SKM-1 treated with dmso at 0.1 percent for 144 hours (cell line): ENCODE measurements around the gene TGFBR3.
"Not testable (repeated sequence)": the region's sequence is repeated elsewhere in the genome, so short reads cannot be mapped to it uniquely, and the experiment has no call there.

Experiments used
- DNase-seq: peaks from one replicate; lab custom pipeline; 2025; ENCODE audit not compliant: unreplicated experiment; lab: John Stamatoyannopoulos, UW

Gene TGFBR3

DNA sequence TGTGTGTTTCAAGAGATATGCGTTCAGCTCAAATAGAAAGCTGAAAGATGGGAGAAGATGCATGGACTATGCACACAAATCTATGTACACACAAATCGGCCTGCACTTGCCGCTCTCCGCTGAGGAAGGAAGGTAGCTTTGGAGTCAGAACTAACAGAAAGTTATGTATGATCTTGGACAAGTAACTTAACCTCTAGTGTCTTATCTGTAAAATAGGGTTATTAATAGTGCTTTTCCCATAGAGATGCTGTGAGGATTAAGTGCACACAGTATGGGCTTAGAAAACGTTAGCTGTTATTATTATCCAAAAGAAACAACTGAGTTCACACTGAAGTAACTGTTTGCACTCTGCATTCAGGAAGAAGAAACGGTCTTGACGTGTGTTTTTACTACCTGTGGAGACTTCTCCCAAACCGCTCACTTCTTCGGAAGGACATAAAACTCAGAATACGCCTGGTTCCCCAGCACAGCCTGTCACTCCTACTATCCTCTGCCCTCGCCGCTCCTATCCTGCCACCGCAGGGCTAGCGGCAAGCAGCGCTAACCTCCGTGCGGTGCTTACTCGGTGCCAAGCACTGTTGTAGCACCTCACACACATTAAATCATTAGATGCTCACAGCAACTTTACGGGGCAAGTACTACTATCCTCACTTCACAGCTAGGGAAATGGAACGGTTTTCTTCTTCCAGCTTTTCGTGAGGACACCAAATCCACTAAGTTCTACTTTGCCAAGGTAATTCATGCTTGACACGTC, 1.3 kb downstream of the TGFBR3 start:
- no peak for DNase-seq

DNA sequence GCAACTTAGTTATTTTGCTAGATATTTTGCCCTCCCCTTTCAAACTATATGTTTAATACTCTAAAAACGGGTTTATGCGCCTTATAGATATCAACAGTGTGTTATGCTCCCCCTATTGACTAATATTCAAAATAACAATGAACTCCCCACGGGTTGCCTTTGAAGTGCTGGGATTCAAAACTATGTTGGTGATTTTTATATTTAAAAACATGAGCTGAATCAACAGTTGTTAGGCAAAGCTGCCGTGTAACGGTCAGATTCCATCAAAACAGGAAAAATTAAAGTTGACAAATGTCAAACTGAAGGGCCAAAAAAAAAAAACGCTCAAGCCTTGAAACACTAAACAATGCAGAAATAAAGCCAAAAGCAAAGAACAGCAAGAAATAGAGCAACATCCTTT, 2.5 kb downstream of the TGFBR3 start:
- DNase-seq, result peak; percentile 25

GRCh38 chr1:91881280-91881679, 4.7 kb downstream of the TGFBR3 start:
- DNase-seq, result no peak

GRCh38 chr1:91879733-91880132, 6.2 kb downstream of the TGFBR3 start:
- no peak for DNase-seq

- no peak for DNase-seq
Measured at GRCh38 chr1:91877574-91878208, 8.3 kb downstream of the TGFBR3 start.

DNA sequence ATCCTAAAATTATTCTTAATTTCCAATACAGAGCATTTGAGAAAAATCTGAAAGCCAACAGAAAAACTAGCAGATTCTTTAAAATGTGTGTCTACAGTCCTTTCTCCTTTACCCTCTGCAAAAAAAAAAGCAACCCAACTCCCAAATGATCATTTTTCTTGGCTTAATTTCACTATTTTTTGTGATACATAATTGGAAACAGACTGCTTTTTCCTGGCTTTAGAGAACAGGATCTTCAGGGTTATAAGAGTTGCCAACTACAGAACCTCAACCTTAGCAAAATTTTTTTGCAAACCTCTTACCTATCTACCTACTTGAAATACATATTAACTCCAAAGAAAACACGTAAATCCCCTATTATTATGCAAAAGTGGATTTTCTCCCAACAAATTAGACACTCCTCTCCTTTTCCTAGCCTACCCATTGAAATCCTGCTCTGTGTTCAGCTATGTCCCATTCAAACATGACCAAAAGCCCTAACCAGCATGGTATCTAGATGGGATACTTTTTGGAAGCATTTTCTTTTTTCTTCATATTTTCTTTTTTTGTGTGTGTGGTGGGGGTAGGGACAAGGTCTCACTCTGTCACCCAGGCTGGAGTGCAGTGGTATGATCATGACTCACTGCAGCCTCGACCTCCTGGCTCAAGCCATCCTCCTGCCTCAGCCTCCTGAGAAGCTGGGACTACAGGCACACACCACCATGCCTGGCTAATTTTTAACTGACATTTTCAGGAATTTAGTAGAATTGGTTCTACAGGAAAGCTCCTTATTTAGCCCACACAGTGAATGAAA, 9.0 kb downstream of the TGFBR3 start:
- no peak for DNase-seq

DNA sequence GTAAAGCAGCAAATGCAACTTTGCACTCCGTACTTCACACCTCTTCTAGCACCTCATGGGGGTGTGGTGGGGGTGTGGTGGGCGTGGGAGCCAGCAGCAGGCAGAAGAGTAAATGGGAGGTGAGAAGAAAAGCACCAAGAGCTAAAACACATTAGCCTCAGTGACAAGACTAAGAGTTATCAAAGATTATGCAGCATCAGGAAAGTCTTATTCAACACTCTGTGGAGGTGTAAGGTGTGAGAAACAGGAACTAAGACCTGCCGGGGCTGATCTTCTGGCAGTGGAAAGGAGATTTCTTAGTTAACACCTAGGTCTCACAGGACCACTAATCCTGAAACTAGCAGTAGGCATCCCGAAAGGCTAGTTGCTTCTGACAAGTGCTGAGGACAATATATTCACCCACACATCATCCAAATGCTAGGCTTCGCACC, 9.9 kb downstream of the TGFBR3 start:
- no peak for DNase-seq

DNA sequence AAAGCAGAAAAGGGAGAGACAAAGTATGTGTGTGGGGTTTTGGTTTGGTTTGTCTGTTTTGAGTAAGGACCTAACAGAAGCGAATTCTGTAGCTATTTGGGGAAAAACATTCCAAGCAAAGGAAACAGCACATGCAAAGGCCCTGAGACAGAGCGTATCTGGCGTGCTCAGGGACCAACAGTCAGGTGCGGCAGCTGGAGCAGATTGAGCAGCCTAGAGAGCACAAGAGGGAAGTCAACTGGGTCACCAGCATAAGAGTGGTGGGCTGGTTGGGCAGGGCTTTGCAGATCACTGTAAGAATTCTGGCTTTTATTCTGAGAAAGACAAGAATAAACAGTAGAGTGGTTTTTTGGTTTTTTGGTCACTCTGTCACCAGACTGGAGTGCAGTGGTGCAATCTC, 11.8 kb downstream of the TGFBR3 start:
- DNase-seq, result no peak

GRCh38 chr1:91872559-91873081, 13.3 kb downstream of the TGFBR3 start:
- no peak for DNase-seq

DNA sequence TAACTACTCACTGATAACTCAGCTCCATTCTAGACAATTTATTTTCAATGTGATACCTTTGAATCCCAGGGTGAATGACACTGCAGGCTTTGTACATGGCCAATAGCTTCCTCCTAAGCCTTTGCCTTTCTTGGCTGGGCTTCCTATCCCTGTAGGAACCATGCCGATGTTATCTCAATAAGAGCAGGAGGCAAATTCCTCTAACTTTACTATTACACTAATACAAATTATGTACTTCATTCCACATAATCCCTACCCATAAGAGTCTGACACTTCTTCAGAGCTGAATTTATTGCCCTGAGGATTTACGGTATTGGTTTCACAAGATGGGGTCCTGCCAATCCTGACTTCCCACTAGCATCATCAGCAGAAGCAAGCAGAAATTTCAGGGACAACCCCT, 14.0 kb downstream of the TGFBR3 start:
- DNase-seq, result no peak

GRCh38 chr1:91870322-91870721, 15.6 kb downstream of the TGFBR3 start:
- no peak for DNase-seq

DNA sequence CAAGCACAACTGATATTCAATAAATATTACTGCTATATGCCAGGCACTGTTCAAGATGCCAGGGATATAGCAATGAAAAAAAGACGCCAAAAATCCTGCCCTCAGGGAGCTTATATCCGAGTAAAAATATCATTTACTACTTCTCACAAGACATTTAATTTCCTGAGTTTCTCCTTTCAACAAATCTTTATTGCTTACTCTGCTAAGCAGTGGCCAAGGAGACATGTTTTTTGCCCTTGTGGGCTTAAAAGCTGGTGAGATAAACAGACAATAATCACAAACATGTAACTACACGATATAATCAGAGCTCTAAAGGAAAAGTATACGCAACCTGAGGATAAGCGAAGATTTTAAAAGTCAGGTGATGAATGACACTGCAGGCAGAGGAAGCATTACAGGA, 19.5 kb downstream of the TGFBR3 start:
- DNase-seq, result no peak

- DNase-seq, result peak; percentile 40
Measured at GRCh38 chr1:91864017-91864700, 21.8 kb downstream of the TGFBR3 start.

DNA sequence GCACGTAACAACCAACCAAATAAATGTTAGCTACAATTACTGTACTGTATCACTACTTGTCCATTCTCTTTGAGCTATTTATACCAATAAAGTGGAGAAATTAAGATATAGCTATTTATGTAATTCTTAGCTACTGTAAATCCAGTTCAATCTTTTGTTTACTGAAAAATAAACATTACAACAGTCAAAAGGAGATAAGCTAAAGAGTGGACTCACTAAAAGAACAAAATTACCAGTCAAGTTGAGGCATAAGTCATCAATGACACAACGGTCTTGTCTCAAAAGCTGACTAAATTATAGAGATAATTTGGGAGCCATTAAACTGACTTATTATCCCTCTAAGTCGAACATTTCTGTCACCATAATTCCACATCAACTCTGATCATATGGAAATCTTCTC, 22.5 kb downstream of the TGFBR3 start:
- DNase-seq, result no peak

DNA sequence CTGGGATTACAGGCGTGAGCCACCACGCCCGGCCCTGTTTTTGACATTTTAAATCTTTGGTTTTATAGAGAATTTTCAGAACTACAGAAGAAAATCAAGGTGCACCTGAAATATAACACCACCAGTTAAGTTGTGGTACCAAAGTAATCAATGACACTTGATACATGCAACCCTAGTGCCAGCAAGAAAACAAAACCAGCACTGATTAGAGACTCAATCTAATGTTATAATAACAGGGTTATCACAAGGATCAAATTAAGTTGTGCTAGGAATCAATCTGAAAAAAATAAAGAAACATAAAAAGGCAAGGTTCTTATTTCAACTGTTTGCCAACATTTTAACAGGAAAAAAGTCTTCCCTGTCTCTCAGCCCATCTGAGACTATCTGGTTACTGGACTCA, 23.8 kb downstream of the TGFBR3 start:
- no peak for DNase-seq

- DNase-seq, result no peak
Measured at GRCh38 chr1:91857557-91858239, 28.3 kb downstream of the TGFBR3 start.

- no peak for DNase-seq
Measured at GRCh38 chr1:91856996-91857395, 29.0 kb downstream of the TGFBR3 start.

DNA sequence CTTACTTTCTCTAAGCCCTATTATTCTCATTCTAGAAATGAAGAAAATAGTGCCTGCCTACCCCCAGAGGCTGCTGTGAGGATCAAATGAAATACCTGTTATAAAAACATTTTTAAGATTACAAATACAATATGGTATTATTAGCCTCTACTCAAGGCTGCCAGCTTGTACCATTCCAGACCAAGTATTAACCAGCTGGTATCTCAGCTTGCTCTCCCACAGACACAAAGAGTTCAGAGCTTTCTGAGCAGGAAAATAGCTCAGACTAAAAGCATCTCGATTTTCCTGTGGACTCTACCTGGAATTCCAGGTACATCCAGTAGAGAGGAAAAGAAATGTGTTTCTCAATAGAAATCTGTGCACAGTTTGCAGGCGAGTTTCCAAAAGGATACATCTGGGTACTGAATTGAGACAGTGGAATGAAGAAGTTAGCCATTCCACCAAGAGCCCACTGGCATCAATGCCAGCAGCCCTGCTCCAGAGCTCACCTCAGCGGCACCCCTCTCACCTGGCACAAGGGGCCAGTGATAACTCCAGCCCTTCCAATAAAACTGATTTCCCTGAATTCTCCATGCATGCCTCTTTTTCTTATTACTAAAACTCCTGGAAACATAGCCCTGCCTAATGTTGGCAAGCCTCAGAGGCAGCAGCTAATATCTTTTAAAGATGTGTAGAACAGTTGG, 31.0 kb downstream of the TGFBR3 start:
- no peak for DNase-seq

GRCh38 chr1:91853397-91853796, 32.6 kb downstream of the TGFBR3 start:
- DNase-seq, result no peak

DNA sequence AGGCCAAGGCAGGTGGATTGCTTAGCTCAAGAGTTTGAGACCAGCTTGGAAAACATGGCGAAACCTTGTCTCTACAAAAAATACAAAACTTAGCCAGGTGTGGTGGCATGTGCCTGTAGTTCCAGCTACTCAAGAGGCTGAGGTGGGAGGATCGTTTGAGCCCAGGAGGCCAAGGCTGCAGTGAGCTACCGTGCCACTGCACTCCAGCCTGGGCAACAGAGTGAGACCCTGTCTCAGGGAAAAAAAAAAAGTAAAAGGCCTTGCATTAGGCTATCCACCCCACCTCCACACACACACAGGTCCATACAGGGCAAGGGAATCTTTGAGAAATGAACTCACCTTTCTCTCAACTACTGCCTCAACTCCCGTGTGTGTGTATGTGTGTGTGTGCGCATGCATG, 33.9 kb downstream of the TGFBR3 start:
- DNase-seq, result not testable (repeated sequence)
